PC-9 (cell line): ENCODE data around the gene MSLN. TPM values are rescaled to one million over a fixed set of nuclear protein-coding genes. Genes with fewer than 3 reads are reported as not detected.
"Not testable (repeated sequence)": the region's sequence is repeated elsewhere in the genome, so short reads cannot be mapped to it uniquely, and the experiment has no call there.

ENCODE experiments used
- BruUV-seq: library from RNA; stranded (reverse); fragments of 400-500 nt; replicated peaks from 2 replicates; lab custom pipeline; 2021; lab: Mats Ljungman, UMichigan
- CTCF ChIA-PET: fragments of 300-600 bp; sonication (Branson Sonifier 250); formaldehyde crosslinking; loops from one replicate; lab custom pipeline; 2022; ENCODE audit warnings: antibody characterized with exemption; lab: Charles Lee
- POLR2A ChIA-PET: fragments of 300-600 bp; sonication (Branson Sonifier 250); formaldehyde crosslinking; loops from one replicate; lab custom pipeline; 2022; ENCODE audit warnings: antibody characterized with exemption; ENCODE audit not compliant: unreplicated experiment; lab: Charles Lee
- DNase-seq, 2 experiments: peaks; one replicate each; pipeline versions ENCODE4 v3.0.0 to v3.0.0-alpha.2; 2015 to 2022; ENCODE audit warnings: mixed read lengths in 1 of 2
- H2AFZ ChIP-seq: fragments of 200-600 bp; sonication (generic); 2 replicates; pipeline ENCODE4 v1.8.1; 2017; ENCODE audit warnings: antibody characterized with exemption
- H3F3A ChIP-seq: fragments of 200-600 bp; sonication (generic); 2 replicates; pipeline ENCODE4 v1.8.1; 2017; ENCODE audit warnings: antibody characterized with exemption, mild to moderate bottlenecking, low read depth; ENCODE audit not compliant: insufficient read depth
- H3K27ac ChIP-seq: fragments of 200-600 bp; sonication (generic); 2 replicates; pipeline ENCODE4 v1.6.1; 2016; ENCODE audit warnings: mixed run types
- H3K27me3 ChIP-seq: fragments of 200-600 bp; sonication (generic); 2 replicates; pipeline ENCODE4 v1.6.1; 2016; ENCODE audit warnings: low read depth, mixed run types; ENCODE audit not compliant: insufficient read depth
- H3K36me3 ChIP-seq: fragments of 200-600 bp; sonication (generic); 2 replicates; pipeline ENCODE4 v1.6.1; 2016; ENCODE audit warnings: low read depth, mixed run types
- H3K4me1 ChIP-seq: fragments of 200-600 bp; sonication (generic); replicated peaks from 2 replicates; pipeline ENCODE4 v1.6.1; 2016; ENCODE audit warnings: mixed run types; ENCODE audit not compliant: insufficient read depth
- H3K4me2 ChIP-seq: fragments of 200-600 bp; sonication (generic); 2 replicates; pipeline ENCODE4 v1.6.1; 2017; ENCODE audit warnings: mixed run types
- H3K4me3 ChIP-seq: fragments of 200-600 bp; sonication (generic); 2 replicates; pipeline ENCODE4 v1.6.1; 2016; ENCODE audit warnings: mixed run types
- H3K79me2 ChIP-seq: fragments of 200-600 bp; sonication (generic); 2 replicates; pipeline ENCODE4 v1.6.1; 2017; ENCODE audit warnings: low read depth, mixed run types
- H3K9me2 ChIP-seq: fragments of 200-600 bp; sonication (generic); 2 replicates; pipeline ENCODE4 v1.8.1; 2017; ENCODE audit warnings: mild to moderate bottlenecking; ENCODE audit not compliant: insufficient read depth
- H3K9me3 ChIP-seq: fragments of 200-600 bp; sonication (generic); 2 replicates; pipeline ENCODE4 v1.8.1; 2016; ENCODE audit warnings: low read depth; ENCODE audit not compliant: insufficient read depth
- H4K20me1 ChIP-seq: fragments of 200-600 bp; sonication (generic); 2 replicates; pipeline ENCODE4 v1.8.1; 2017; ENCODE audit not compliant: insufficient read depth
- EZH2 ChIP-seq: fragments of 200-600 bp; sonication (generic); IDR thresholded peaks from 2 replicates; pipeline ENCODE4 v1.8.0; 2017; ENCODE audit warnings: antibody characterized with exemption, low read depth
- intact Hi-C: fragments of 100-400 bp; cut with micrococcal nuclease; formaldehyde crosslinking; loops from one replicate; pipeline ENCODE4 v1.10.0; 2022; ENCODE audit not compliant: unreplicated experiment
- total RNA-seq: library from RNA; stranded (reverse); gene quantifications from 2 replicates; pipeline ENCODE4 v1.2.3, GENCODE V29; 2021
- TF ChIP-seq, protein P1 (sequence below): fragments of 200-600 bp; sonication (generic); conservative IDR thresholded peaks from 2 replicates; pipeline ENCODE4 v1.6.1; 2017; ENCODE audit warnings: mixed run types, antibody characterized with exemption, mild to moderate bottlenecking, moderate library complexity

MSLN gene
- total RNA-seq, 1 experiment from 2014 or later, result 59.9 TPM

DNA sequence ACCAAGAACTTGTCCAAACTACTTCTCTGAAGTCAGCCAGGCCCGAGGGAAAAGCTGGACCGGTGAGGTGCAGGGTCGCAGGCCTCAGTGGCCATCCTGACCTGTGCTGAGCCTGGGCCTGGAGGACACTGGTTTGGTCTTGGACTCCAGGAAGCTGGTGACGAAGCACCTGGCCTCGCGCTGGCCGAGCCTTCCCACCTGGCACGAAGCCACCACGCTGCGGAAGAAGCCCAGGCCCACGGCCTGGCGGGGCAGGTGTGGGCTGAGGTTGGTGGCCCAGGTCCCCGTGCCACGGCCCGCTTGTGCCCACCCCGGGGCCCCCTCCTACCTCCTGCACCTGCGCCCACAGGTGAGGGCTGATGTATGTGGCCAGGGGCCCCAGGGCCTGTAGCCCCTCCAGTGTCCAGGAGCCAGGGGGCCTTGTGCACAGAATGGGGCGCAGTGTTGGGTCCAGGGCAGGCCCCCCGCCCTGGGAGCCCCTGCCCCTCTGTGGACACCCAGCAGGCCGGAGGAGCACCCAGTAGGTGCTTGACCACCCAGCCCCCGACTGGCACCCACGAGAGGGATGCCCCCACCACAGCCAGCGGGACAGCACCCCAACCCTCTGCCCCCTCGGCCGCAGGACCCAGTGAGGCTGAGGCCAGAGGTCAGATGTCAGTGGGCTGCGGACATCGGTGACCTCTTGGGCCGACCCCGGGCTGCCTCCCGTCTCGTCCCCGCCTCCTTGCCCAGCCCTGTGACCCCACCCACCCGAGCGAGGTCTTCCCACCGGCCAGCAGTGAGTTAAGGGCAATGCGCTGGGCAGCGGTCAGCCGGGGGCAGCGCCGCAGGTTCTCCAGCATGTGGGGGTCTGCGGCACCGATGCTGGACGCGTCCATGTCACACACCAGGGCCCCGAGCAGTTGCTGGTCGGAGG is 13.8 kb downstream of the MSLN start:
- intact Hi-C loops, result no loop called here
- no peak overlapping the region for H3K4me3 ChIP-seq

DNA sequence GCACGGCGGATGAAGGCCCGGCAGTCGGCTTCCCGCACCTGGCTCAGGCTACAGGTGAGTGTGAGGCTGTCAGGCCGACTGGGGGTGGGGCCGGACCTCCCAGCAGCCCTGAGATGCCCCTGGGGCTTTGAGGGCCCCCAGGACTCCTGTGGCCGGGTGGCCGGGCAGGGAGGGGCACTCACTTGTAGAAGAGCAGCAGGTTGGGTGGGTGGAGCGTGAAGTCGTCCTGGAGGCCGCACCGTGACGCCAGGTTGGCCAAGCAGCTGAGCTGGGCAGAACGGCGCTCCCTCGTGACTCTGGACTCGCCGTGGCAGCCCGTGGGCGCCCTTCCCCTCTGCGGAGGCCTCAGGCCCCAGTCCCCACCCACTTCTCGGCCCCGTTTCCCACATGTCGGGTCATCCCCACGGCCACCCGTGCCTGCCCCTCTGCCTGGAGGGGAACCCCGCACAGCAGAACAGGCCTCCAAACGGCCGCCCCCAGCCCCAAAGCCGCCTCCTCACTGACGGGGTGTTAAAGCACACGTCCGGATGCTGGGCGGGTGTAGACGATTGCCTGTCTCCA is 14.8 kb downstream of the MSLN start:
- no peaks in the 10 kb centered on the region for H3K36me3 ChIP-seq
- ChIA-PET CTCF (no interaction called here), POLR2A (no interaction called here)

More for the DNA sequence above, 13.8 kb downstream of the MSLN start:
- peak in 1 of 2 experiments; percentile 62 for DNase-seq
- H3K79me2 ChIP-seq, result no peaks in the 10 kb centered on the region
- POLR2A ChIA-PET, result no interaction called here
- H3K9me3 ChIP-seq, result no peaks in the 10 kb centered on the region
- 0 out of 2 replicates have a peak, but pooled peaks cover 6% of the 10 kb centered on the region for H3F3A ChIP-seq
- no peak overlapping the region for H2AFZ ChIP-seq
- no TSS peak for BruUV-seq
- no peaks in the 10 kb centered on the region for H3K9me2 ChIP-seq
- H3K4me1 ChIP-seq, result no peaks in the 10 kb centered on the region
- CTCF ChIA-PET, result interaction anchor here (0.6 kb wide), 1 partner anchor 388 kb away, joined by 9 read pairs; no protein-coding TSS in a partner anchor
- no peak overlapping the region for H3K4me2 ChIP-seq
- H3K36me3 ChIP-seq, result no peaks in the 10 kb centered on the region
- no peaks in the 10 kb centered on the region for H4K20me1 ChIP-seq
- TF ChIP-seq EZH2, result no peak
- TF ChIP-seq, protein P1, sequence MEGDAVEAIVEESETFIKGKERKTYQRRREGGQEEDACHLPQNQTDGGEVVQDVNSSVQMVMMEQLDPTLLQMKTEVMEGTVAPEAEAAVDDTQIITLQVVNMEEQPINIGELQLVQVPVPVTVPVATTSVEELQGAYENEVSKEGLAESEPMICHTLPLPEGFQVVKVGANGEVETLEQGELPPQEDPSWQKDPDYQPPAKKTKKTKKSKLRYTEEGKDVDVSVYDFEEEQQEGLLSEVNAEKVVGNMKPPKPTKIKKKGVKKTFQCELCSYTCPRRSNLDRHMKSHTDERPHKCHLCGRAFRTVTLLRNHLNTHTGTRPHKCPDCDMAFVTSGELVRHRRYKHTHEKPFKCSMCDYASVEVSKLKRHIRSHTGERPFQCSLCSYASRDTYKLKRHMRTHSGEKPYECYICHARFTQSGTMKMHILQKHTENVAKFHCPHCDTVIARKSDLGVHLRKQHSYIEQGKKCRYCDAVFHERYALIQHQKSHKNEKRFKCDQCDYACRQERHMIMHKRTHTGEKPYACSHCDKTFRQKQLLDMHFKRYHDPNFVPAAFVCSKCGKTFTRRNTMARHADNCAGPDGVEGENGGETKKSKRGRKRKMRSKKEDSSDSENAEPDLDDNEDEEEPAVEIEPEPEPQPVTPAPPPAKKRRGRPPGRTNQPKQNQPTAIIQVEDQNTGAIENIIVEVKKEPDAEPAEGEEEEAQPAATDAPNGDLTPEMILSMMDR, result no peak
- peaks cover 3% of the 10 kb centered on the region; the same call in 1 of the 2 replicates for H3K27me3 ChIP-seq
- no peak overlapping the region for H3K27ac ChIP-seq

DNA sequence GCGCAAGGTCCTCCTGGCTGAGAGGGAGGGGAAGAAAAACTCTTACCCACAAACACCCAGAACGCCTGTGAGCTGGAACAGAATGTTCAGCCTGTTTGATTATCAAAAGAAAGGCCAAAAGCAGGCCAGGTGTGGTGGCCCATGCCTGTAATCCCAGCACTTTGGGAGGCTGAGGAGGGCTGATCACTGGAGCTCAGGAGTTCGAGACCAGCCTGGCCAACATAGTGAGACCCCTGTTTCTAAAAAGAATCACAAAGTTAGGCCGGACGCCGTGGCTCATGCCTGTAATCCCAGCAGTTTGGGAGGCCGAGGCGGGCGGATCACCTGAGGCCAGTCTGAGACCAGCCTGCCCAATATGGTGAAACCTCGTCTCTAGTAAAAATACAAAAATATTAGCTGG is 15.8 kb downstream of the MSLN start:
- DNase-seq, H3K27ac ChIP-seq, BruUV-seq, H2AFZ ChIP-seq, H3K9me2 ChIP-seq, H3K4me3 ChIP-seq, H3K9me3 ChIP-seq, H3K4me1 ChIP-seq, H3K4me2 ChIP-seq, H4K20me1 ChIP-seq, H3K79me2 ChIP-seq, H3K36me3 ChIP-seq, H3F3A ChIP-seq, CTCF ChIA-PET: not testable (repeated sequence)
- POLR2A ChIA-PET, result interaction anchor here (0.7 kb wide), 1 partner anchor 1204 kb away, joined by 4 read pairs; no protein-coding TSS in a partner anchor
- peaks cover 17% of the 10 kb centered on the region for H3K27me3 ChIP-seq
- intact Hi-C loops, result loop anchor here (2.0 kb wide), 2 partner anchors 15 to 35 kb away; partner anchors contain the start of genes CIAO3 and MSLN

More for the DNA sequence above, 14.8 kb downstream of the MSLN start:
- no peak for DNase-seq
- Histone ChIP-seq H3K79me2 (no peaks in the 10 kb centered on the region), H3K27ac (no peak overlapping the region), H3K27me3 (peaks cover 7% of the 10 kb centered on the region), H3K4me3 (no peak overlapping the region), H3K9me3 (no peaks in the 10 kb centered on the region), H4K20me1 (no peaks in the 10 kb centered on the region), H3K9me2 (no peaks in the 10 kb centered on the region), H3F3A (0 out of 2 replicates have a peak, but pooled peaks cover 6% of the 10 kb centered on the region), H3K4me2 (no peak overlapping the region), H3K4me1 (no peaks in the 10 kb centered on the region), H2AFZ (no peak overlapping the region)
- TF ChIP-seq, protein P1, result no peak
- no peak for TF ChIP-seq EZH2
- BruUV-seq, result no TSS peak
- intact Hi-C loops, result no loop called here
